Fibroblast of skin of abdomen (primary cell): ENCODE measurements around the gene TACC2.

Source experiments
- DNase-seq: peaks from one replicate; pipeline ENCODE4 v3.0.0-alpha.2; 2013

TACC2 gene

GRCh38 chr10:122171302-122172075 is 182.5 kb downstream of the TACC2 start:
- DNase-seq: no peak

GRCh38 chr10:122172361-122173008 is 183.5 kb downstream of the TACC2 start:
- DNase-seq: no peak

GRCh38 chr10:122173337-122173736 is 184.4 kb downstream of the TACC2 start:
- DNase-seq: no peak

- DNase-seq: no peak
Observed at GRCh38 chr10:122173766-122174435, 184.9 kb downstream of the TACC2 start.

- no peak for DNase-seq
Observed at GRCh38 chr10:122176232-122177213, 187.6 kb downstream of the TACC2 start.

- DNase-seq: no peak
Observed at GRCh38 chr10:122178655-122179054, 189.7 kb downstream of the TACC2 start.

GRCh38 chr10:122181041-122181732 is 192.2 kb downstream of the TACC2 start:
- peak; percentile 64 for DNase-seq

GRCh38 chr10:122181876-122182275 is 192.9 kb downstream of the TACC2 start:
- DNase-seq: peak; percentile 56

- DNase-seq: no peak
Observed at GRCh38 chr10:122182308-122182707, 193.3 kb downstream of the TACC2 start.

GRCh38 chr10:122184254-122184653 is 195.3 kb downstream of the TACC2 start:
- DNase-seq: no peak

- no peak for DNase-seq
Observed at GRCh38 chr10:122185643-122186042, 196.7 kb downstream of the TACC2 start.

GRCh38 chr10:122186816-122187810 is 198.2 kb downstream of the TACC2 start:
- no peak for DNase-seq

- no peak for DNase-seq
Observed at GRCh38 chr10:122188706-122189105, 199.7 kb downstream of the TACC2 start.

GRCh38 chr10:122189185-122189584 is 200.2 kb downstream of the TACC2 start:
- DNase-seq: no peak

GRCh38 chr10:122190176-122190943 is 201.4 kb downstream of the TACC2 start:
- peak; percentile 27 for DNase-seq

- no peak for DNase-seq
Observed at GRCh38 chr10:122191936-122192541, 203.1 kb downstream of the TACC2 start.

- no peak for DNase-seq
Observed at GRCh38 chr10:122194251-122194650, 205.3 kb downstream of the TACC2 start.

- DNase-seq: no peak
Observed at GRCh38 chr10:122196218-122196617, 207.3 kb downstream of the TACC2 start.

- DNase-seq: no peak
Observed at GRCh38 chr10:122197611-122198222, 208.8 kb downstream of the TACC2 start.
